Measurements from ENCODE around the gene KANSL1. TPM values are rescaled to one million over a fixed set of nuclear protein-coding genes. Genes with fewer than 3 reads are reported as not detected.

The KANSL1 gene
- total RNA-seq, 1 experiment from 2014 or later = 47.6 TPM

DNA sequence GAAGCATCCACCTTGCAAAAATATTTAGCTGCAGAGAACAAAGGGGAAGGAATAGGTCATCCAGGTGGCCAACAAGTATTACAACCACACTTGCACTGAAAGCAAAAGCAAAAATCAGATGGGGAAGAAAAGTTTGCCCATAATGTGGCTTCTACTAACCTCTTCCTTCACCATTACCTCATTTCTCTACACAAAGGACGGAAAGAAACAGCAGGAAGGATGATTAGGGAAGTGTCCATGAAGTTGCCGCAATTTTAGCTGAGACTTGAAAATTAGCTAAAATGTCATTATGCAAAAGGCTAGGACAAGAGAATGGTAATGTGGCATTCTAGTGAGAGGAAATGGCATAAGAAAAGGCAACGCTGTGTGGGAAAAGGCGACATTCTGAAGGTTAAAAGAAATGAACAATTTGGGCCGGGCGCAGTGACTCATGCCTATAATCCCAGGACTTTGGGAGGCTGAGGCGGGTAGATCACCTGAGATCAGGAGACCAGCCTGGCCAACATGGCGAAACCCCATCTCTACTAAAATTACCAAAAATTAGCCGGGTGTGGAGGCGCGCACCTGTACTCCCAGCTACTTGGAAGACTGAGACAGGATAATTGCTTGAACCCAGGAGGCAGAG, 13.7 kb downstream of the KANSL1 start:
- Histone ChIP-seq H3K27ac (ENCODE audit: low read length) (0 out of 2 replicates have a peak overlapping the region, but pooled peaks have one; percentile 1), H3K4me3 (ENCODE audit: low read length) (no peak overlapping the region), H3K4me1 (ENCODE audit: insufficient read depth, low read length) (peaks cover 20% of the 10 kb centered on the region), H3K9ac (ENCODE audit: low read length) (no peak overlapping the region), H3K4me2 (ENCODE audit: low read length) (peak overlapping the region; percentile 26; the same call in 1 of the 2 replicates), H3K36me3 (ENCODE audit: low read depth, low read length) (peaks cover 9% of the 10 kb centered on the region; the same call in 1 of the 2 replicates), H4K20me1 (ENCODE audit: low read length) (peaks cover 76% of the 10 kb centered on the region), H3K79me2 (ENCODE audit: low read length) (peaks cover 100% of the 10 kb centered on the region), H3K27me3 (ENCODE audit: low read length) (no peaks in the 10 kb centered on the region), H3K9me2 (replicated peaks; ENCODE audit: low read length) (no peaks in the 10 kb centered on the region), H3K9me3 (ENCODE audit: low read length) (no peaks in the 10 kb centered on the region), H3F3A (ENCODE audit: low read length, unreplicated experiment) (no peaks in the 10 kb centered on the region), H2AFZ (ENCODE audit: low read length) (no peak overlapping the region)
- DNase-seq (no peak), ATAC-seq (peak; percentile 7; the same call in 1 of the 2 replicates)
- ChIA-PET POLR2A (ENCODE audit: unreplicated experiment) (no interaction called here), CTCF (no interaction called here)
- no TSS peak for BruUV-seq (replicated peaks)
- intact Hi-C loops (cut with micrococcal nuclease) = no loop called here
- TF ChIP-seq EZH2phosphoT487 (IDR thresholded peaks at IDR 0.05; ENCODE audit: borderline replicate concordance, low read length) (no peak), EZH2 (IDR thresholded peaks at IDR 0.05; ENCODE audit: low read length, unreplicated experiment) (no peak)
- TF ChIP-seq, protein P1, sequence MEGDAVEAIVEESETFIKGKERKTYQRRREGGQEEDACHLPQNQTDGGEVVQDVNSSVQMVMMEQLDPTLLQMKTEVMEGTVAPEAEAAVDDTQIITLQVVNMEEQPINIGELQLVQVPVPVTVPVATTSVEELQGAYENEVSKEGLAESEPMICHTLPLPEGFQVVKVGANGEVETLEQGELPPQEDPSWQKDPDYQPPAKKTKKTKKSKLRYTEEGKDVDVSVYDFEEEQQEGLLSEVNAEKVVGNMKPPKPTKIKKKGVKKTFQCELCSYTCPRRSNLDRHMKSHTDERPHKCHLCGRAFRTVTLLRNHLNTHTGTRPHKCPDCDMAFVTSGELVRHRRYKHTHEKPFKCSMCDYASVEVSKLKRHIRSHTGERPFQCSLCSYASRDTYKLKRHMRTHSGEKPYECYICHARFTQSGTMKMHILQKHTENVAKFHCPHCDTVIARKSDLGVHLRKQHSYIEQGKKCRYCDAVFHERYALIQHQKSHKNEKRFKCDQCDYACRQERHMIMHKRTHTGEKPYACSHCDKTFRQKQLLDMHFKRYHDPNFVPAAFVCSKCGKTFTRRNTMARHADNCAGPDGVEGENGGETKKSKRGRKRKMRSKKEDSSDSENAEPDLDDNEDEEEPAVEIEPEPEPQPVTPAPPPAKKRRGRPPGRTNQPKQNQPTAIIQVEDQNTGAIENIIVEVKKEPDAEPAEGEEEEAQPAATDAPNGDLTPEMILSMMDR (conservative IDR thresholded peaks at IDR 0.05; ENCODE audit: low read depth, low read length) = no peak

DNA sequence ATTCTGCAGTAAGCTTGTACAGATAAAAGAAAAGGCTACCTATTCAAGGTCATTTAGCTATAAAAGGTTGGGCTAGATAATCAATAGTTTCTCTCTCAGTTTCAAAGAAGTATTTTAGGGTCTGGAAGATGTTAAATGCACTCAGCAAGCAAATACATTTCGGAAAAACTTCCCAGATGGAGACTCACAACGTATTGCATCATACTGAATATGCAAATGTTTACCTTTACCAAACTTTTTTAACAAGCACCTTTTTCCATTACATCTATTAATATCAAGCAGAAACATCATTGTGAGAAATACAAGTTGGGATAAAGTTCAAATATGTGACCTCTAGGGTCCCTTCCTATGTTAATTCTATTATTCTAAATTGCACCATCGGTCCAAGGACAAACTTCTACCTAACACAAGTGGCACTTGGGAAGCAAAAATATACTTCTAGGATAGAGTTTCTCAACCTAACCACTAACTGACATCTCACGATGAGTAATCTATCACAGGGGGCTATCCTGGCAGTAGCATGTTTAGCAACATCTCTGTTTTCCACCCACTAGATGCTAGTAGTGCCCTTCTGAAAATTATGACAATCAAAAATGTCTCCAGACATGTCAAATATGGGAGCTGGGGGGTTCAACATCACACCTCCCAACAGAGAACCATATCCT, 14.5 kb downstream of the KANSL1 start:
- Histone ChIP-seq H3K4me3 (ENCODE audit: low read length) (no peak overlapping the region), H3K4me1 (ENCODE audit: insufficient read depth, low read length) (peaks cover 20% of the 10 kb centered on the region), H4K20me1 (ENCODE audit: low read length) (peaks cover 71% of the 10 kb centered on the region), H3K9me2 (replicated peaks; ENCODE audit: low read length) (no peaks in the 10 kb centered on the region), H2AFZ (ENCODE audit: low read length) (no peak overlapping the region), H3K79me2 (ENCODE audit: low read length) (peaks cover 100% of the 10 kb centered on the region), H3K4me2 (ENCODE audit: low read length) (peak overlapping the region; percentile 26), H3K27ac (ENCODE audit: low read length) (0 out of 2 replicates have a peak overlapping the region, but pooled peaks have one; percentile 1), H3K9me3 (ENCODE audit: low read length) (no peaks in the 10 kb centered on the region), H3F3A (ENCODE audit: low read length, unreplicated experiment) (no peaks in the 10 kb centered on the region), H3K36me3 (ENCODE audit: low read depth, low read length) (peaks cover 9% of the 10 kb centered on the region; the same call in 1 of the 2 replicates), H3K27me3 (ENCODE audit: low read length) (no peaks in the 10 kb centered on the region), H3K9ac (ENCODE audit: low read length) (no peak overlapping the region)
- POLR2A ChIA-PET (ENCODE audit: unreplicated experiment) = no interaction called here
- no TSS peak for BruUV-seq (replicated peaks)
- DNase-seq (peak; percentile 74), ATAC-seq (peak; percentile 63)
- CTCF ChIA-PET = no interaction called here
- intact Hi-C loops (cut with micrococcal nuclease) = no loop called here
- TF ChIP-seq, protein P1 (conservative IDR thresholded peaks at IDR 0.05; ENCODE audit: low read depth, low read length) = no peak
- no peak for TF ChIP-seq EZH2 (IDR thresholded peaks at IDR 0.05; ENCODE audit: low read length, unreplicated experiment)
- TF ChIP-seq EZH2phosphoT487 (IDR thresholded peaks at IDR 0.05; ENCODE audit: borderline replicate concordance, low read length) = no peak

DNA sequence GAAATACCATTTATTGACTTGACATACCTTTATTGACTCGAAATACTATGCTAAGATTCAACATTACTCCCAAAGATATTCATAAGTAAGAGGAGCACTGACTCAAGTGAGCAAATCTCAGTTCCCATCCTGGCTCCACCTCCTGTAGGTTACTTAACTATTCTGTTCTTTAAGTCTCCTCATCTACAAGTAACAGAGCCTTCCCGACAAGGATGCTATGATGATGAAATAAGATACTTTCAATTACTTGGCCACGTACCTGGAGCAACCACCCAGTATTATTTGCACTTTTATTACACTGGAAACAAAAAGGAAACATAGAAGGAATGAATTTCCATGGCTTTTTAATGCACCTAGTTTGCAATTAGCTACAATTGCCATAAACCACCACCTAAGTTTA, 16.3 kb downstream of the KANSL1 start:
- Histone ChIP-seq H3K36me3 (ENCODE audit: low read depth, low read length) (peaks cover 5% of the 10 kb centered on the region; the same call in 1 of the 2 replicates), H3K9me2 (replicated peaks; ENCODE audit: low read length) (no peaks in the 10 kb centered on the region)
- CTCF ChIA-PET = no interaction called here

More for the DNA sequence above, 16.3 kb downstream of the KANSL1 start:
- intact Hi-C loops (cut with micrococcal nuclease) = no loop called here
- DNase-seq (no peak), ATAC-seq (no peak)
- Histone ChIP-seq H3K79me2 (ENCODE audit: low read length) (peaks cover 100% of the 10 kb centered on the region), H3K9me3 (ENCODE audit: low read length) (no peaks in the 10 kb centered on the region), H3F3A (ENCODE audit: low read length, unreplicated experiment) (no peaks in the 10 kb centered on the region), H2AFZ (ENCODE audit: low read length) (no peak overlapping the region), H4K20me1 (ENCODE audit: low read length) (peaks cover 67% of the 10 kb centered on the region), H3K27ac (ENCODE audit: low read length) (no peak overlapping the region), H3K9ac (ENCODE audit: low read length) (no peak overlapping the region), H3K27me3 (ENCODE audit: low read length) (no peaks in the 10 kb centered on the region), H3K4me3 (ENCODE audit: low read length) (no peak overlapping the region), H3K4me2 (ENCODE audit: low read length) (no peak overlapping the region), H3K4me1 (ENCODE audit: insufficient read depth, low read length) (peaks cover 20% of the 10 kb centered on the region)
- no TSS peak for BruUV-seq (replicated peaks)
- POLR2A ChIA-PET (ENCODE audit: unreplicated experiment) = no interaction called here
- TF ChIP-seq EZH2phosphoT487 (IDR thresholded peaks at IDR 0.05; ENCODE audit: borderline replicate concordance, low read length) (no peak), EZH2 (IDR thresholded peaks at IDR 0.05; ENCODE audit: low read length, unreplicated experiment) (no peak)
- TF ChIP-seq, protein P1 (conservative IDR thresholded peaks at IDR 0.05; ENCODE audit: low read depth, low read length) = no peak

Measured in PC-3 (cell line).